Ascending aorta (tissue), 2 donors: ENCODE results near the gene RALGPS2. TPM values are rescaled to one million over a fixed set of nuclear protein-coding genes. Genes with fewer than 3 reads are reported as not detected.

Experiments
- DNase-seq, 2 donors: peaks; one replicate each; pipeline ENCODE4 v3.0.0-alpha.2; 2019; ENCODE audit warnings: low spot score in 2 of 2
- H3K27ac ChIP-seq, 2 donors: fragments of 200-600 bp; sonication (generic); one replicate each; pipeline ENCODE4 v1.5.1; 2016 to 2017; ENCODE audit warnings: mild to moderate bottlenecking in 1 of 2
- H3K27me3 ChIP-seq: fragments of 200-600 bp; sonication (generic); one replicate; pipeline ENCODE4 v1.5.1; 2017
- H3K36me3 ChIP-seq, 2 donors: fragments of 200-600 bp; sonication (generic); one replicate each; pipeline ENCODE4 v1.5.1; 2016
- H3K4me1 ChIP-seq, 2 donors: fragments of 200-600 bp; sonication (generic); one replicate each; pipeline ENCODE4 v1.5.1; 2016 to 2017; ENCODE audit warnings: mild to moderate bottlenecking in 1 of 2
- H3K4me3 ChIP-seq, 2 donors: fragments of 200-600 bp; sonication (generic); one replicate each; pipeline ENCODE4 v1.5.1; 2016 to 2017; ENCODE audit warnings: mild to moderate bottlenecking in 1 of 2
- H3K9me3 ChIP-seq, 2 donors: fragments of 200-600 bp; sonication (generic); one replicate each; pipeline ENCODE4 v1.5.1; 2016
- CTCF ChIP-seq, 3 experiments: fragments of 200-600 bp in 2 of 3; fragments of 450-650 bp in 1 of 3; sonication (generic) in 2 of 3; IDR thresholded peaks; one replicate each; pipeline ENCODE4 v1.5.1; 2016 to 2019; ENCODE audit warnings: antibody characterized with exemption in 3 of 3, mild to moderate bottlenecking in 1 of 3, moderate library complexity in 1 of 3
- intact Hi-C: fragments of 100-400 bp; cut with DNase I; formaldehyde crosslinking; loops from one replicate; pipeline ENCODE4 v1.15.1; 2023
- total RNA-seq: library from RNA; depleted of rRNA; stranded (reverse); fragments of >200 nt; gene quantifications from one replicate; pipeline ENCODE4 v1.1.0, GENCODE V29; 2016

RALGPS2 gene
- total RNA-seq, 1 donor from 2014 or later, result 2.2 TPM

DNA sequence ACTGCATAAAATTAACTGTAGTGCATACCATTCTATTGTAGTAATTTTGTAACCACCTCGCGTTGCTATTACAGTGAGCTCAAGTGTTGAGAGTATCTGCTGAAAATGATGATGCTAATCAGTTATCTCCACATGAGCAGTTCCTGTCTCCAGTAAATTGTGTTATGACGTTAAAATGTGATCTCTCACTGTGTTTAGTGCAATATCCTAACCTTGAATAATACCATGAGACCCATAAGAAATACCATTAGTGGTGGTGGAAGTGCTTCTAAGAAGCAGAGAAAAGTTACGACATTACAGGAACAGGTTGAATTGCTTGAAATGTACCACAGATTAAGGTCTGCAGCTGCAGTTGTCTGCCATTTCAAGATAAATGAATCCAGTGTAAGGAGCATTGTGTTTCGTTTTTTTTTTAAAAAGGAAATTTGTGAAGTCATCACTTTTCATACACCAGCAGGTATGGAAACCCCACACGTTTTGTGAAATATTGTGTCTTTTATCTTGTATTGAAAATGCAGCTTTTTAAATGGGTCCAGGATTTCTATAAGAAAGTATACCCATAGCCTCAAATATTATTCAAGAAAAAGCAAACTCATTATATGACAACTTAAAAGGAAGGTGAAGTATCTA is 73.3 kb downstream of the RALGPS2 start:
- H3K27me3 ChIP-seq, result no peaks in the 10 kb centered on the region
- no peaks in the 10 kb centered on the region for H3K36me3 ChIP-seq
- no peaks in the 10 kb centered on the region for H3K4me1 ChIP-seq
- no peak overlapping the region for H3K27ac ChIP-seq
- H3K9me3 ChIP-seq, result no peaks in the 10 kb centered on the region
- H3K4me3 ChIP-seq, result no peak overlapping the region
- no peak for TF ChIP-seq CTCF (IDR thresholded peaks at IDR 0.05)
- DNase-seq, result no peak
- intact Hi-C loops, result no loop called here

DNA sequence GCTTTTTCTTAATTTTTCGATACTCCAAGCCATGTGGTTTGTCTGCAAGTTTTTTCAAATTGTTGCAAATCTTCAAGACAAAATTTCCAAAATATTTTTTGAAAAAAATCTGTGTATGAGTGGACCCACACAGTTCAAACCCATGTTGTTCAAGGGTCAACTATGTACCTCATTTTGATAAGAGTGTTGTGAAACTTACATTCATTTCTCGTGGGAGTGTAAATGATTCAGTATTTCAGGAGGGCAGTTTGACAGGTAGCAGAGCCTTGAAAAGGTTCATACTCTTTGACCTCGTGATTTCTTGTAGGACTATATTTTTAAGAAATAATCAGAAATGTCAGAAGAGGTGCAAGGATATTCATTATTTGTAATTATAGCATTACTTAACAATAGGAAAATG is 77.8 kb downstream of the RALGPS2 start:
- no peak for TF ChIP-seq CTCF (IDR thresholded peaks at IDR 0.05)
- Histone ChIP-seq H3K36me3 (no peaks in the 10 kb centered on the region), H3K9me3 (no peaks in the 10 kb centered on the region), H3K27me3 (no peaks in the 10 kb centered on the region), H3K27ac (no peak overlapping the region), H3K4me3 (no peak overlapping the region), H3K4me1 (no peaks in the 10 kb centered on the region)
- intact Hi-C loops, result no loop called here
- no peak for DNase-seq

GRCh38 chr1:178806665-178807300 is 81.7 kb downstream of the RALGPS2 start:
- Histone ChIP-seq H3K27me3 (no peaks in the 10 kb centered on the region), H3K4me1 (no peaks in the 10 kb centered on the region), H3K36me3 (no peaks in the 10 kb centered on the region), H3K4me3 (no peak overlapping the region), H3K27ac (no peak overlapping the region), H3K9me3 (no peaks in the 10 kb centered on the region)
- no peak for DNase-seq
- no peak for TF ChIP-seq CTCF (IDR thresholded peaks at IDR 0.05)
- intact Hi-C loops, result no loop called here

DNA sequence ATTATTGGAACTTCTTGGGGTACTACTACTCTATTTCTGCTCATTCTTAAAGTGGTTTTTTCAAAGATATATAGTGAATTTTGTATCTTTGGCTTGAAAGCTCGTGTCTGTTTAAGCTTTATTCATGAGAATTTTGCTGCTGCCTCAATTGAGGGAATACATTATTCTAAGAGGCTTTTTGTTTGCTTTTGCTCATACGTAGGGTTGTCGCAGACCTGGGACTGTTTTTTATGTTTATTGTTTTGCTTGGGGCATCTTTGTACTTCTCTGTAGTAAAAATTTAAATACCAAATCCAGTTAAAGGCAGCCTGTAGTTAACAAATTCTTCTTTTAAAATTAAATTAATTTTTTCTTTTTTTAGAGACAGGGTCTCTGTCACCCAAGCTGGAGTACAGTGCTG is 83.5 kb downstream of the RALGPS2 start:
- H3K4me1 ChIP-seq, result no peaks in the 10 kb centered on the region
- no peaks in the 10 kb centered on the region for H3K27me3 ChIP-seq
- no peaks in the 10 kb centered on the region for H3K9me3 ChIP-seq
- no peak overlapping the region for H3K4me3 ChIP-seq
- H3K27ac ChIP-seq, result no peak overlapping the region
- no peak for DNase-seq
- H3K36me3 ChIP-seq, result no peaks in the 10 kb centered on the region
- no peak for TF ChIP-seq CTCF (IDR thresholded peaks at IDR 0.05)
- intact Hi-C loops, result no loop called here

GRCh38 chr1:178810585-178810984 is 85.5 kb downstream of the RALGPS2 start:
- H3K36me3 ChIP-seq, result no peaks in the 10 kb centered on the region
- no peak overlapping the region for H3K4me3 ChIP-seq
- TF ChIP-seq CTCF (IDR thresholded peaks at IDR 0.05), result no peak
- DNase-seq, result no peak
- H3K4me1 ChIP-seq, result no peaks in the 10 kb centered on the region
- intact Hi-C loops, result no loop called here
- H3K27ac ChIP-seq, result no peak overlapping the region
- H3K9me3 ChIP-seq, result no peaks in the 10 kb centered on the region
- no peaks in the 10 kb centered on the region for H3K27me3 ChIP-seq
